Loucy (cell line): ENCODE measurements around the gene CPD.

Experiments used
- H2AFZ ChIP-seq: fragments of 200-600 bp; sonication (generic); 2 replicates; pipeline ENCODE4 v1.6.0; 2016; ENCODE audit warnings: antibody characterized with exemption, mild to moderate bottlenecking, low read length, moderate library complexity
- H3F3A ChIP-seq: fragments of 200-600 bp; 2 replicates; pipeline ENCODE4 v1.6.0; 2016; ENCODE audit warnings: antibody characterized with exemption, low read depth, mild to moderate bottlenecking
- H3K27me3 ChIP-seq: fragments of 200-600 bp; sonication (generic); 2 replicates; pipeline ENCODE4 v1.6.1; 2014; ENCODE audit warnings: low read length, mild to moderate bottlenecking; ENCODE audit not compliant: insufficient read depth, poor library complexity, severe bottlenecking
- H3K36me3 ChIP-seq: fragments of 200-600 bp; sonication (generic); 2 replicates; pipeline ENCODE4 v1.6.1; 2016; ENCODE audit warnings: low read length; ENCODE audit not compliant: insufficient read depth
- H3K4me1 ChIP-seq: fragments of 200-600 bp; sonication (generic); 2 replicates; pipeline ENCODE4 v1.5.1; 2014; ENCODE audit warnings: low read length, mild to moderate bottlenecking; ENCODE audit not compliant: insufficient read depth, poor library complexity, severe bottlenecking
- H3K4me2 ChIP-seq: fragments of 200-600 bp; sonication (generic); 2 replicates; pipeline ENCODE4 v1.6.0; 2014; ENCODE audit warnings: antibody characterized with exemption, low read length, low read depth, mild to moderate bottlenecking; ENCODE audit not compliant: poor library complexity, severe bottlenecking
- H3K4me3 ChIP-seq: fragments of 200-600 bp; sonication (generic); 2 replicates; pipeline ENCODE4 v1.5.1; 2014; ENCODE audit warnings: low read length, mild to moderate bottlenecking, mixed read lengths; ENCODE audit not compliant: poor library complexity, severe bottlenecking
- H3K79me2 ChIP-seq: fragments of 200-600 bp; sonication (generic); 2 replicates; pipeline ENCODE4 v1.6.1; 2014; ENCODE audit warnings: low read length; ENCODE audit not compliant: insufficient read depth
- H3K9ac ChIP-seq: fragments of 200-600 bp; sonication (generic); 2 replicates; pipeline ENCODE4 v1.6.0; 2014; ENCODE audit warnings: mild to moderate bottlenecking, low read depth, low read length, moderate library complexity; ENCODE audit not compliant: poor library complexity, severe bottlenecking
- H3K9me2 ChIP-seq: fragments of 200-600 bp; sonication (generic); replicated peaks from 2 replicates; pipeline ENCODE4 v1.6.1; 2016; ENCODE audit warnings: low read depth, low read length, mixed read lengths
- H3K9me3 ChIP-seq: fragments of 200-600 bp; sonication (generic); 2 replicates; pipeline ENCODE4 v1.6.1; 2014; ENCODE audit warnings: mild to moderate bottlenecking, antibody characterized with exemption, low read length, low read depth; ENCODE audit not compliant: insufficient read depth
- H4K20me1 ChIP-seq: fragments of 200-600 bp; sonication (generic); 2 replicates; pipeline ENCODE4 v1.6.0; 2014; ENCODE audit warnings: antibody characterized with exemption, low read length, mild to moderate bottlenecking; ENCODE audit not compliant: insufficient read depth, poor library complexity, severe bottlenecking
- EZH2phosphoT487 ChIP-seq: fragments of 200-600 bp; IDR thresholded peaks from 2 replicates; pipeline ENCODE4 v1.6.1; 2018; ENCODE audit warnings: antibody characterized with exemption, mild to moderate bottlenecking, moderate library complexity, borderline replicate concordance
- TF ChIP-seq, protein P1 (sequence below): fragments of 200-600 bp; sonication (generic); conservative IDR thresholded peaks from 2 replicates; pipeline ENCODE4 v1.5.1; 2014; ENCODE audit warnings: mild to moderate bottlenecking, antibody characterized with exemption, low read length

Gene CPD

DNA sequence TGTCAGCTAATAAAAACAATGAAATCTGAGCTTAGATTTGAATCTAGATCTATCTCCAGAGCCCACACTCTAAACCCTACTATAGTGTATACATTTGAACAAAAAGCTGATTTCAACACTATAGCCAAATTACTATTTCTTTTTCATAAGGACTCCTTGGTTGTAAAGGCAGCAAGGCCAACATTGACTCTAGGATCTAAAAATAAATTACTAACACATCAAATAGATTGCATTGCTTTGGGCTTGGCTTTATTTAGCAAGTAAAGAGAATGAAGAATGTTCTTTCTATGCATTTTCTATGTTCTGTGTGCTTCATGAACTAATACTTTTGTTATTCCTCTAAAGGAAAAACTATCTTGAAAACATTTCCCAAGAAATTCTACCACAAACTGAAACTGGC, 103.8 kb downstream of the CPD start:
- H3K79me2 ChIP-seq = peaks cover 30% of the 10 kb centered on the region
- H3K4me1 ChIP-seq = peaks cover 7% of the 10 kb centered on the region
- H3K4me3 ChIP-seq = no peak overlapping the region
- TF ChIP-seq EZH2phosphoT487 = no peak
- TF ChIP-seq, protein P1, sequence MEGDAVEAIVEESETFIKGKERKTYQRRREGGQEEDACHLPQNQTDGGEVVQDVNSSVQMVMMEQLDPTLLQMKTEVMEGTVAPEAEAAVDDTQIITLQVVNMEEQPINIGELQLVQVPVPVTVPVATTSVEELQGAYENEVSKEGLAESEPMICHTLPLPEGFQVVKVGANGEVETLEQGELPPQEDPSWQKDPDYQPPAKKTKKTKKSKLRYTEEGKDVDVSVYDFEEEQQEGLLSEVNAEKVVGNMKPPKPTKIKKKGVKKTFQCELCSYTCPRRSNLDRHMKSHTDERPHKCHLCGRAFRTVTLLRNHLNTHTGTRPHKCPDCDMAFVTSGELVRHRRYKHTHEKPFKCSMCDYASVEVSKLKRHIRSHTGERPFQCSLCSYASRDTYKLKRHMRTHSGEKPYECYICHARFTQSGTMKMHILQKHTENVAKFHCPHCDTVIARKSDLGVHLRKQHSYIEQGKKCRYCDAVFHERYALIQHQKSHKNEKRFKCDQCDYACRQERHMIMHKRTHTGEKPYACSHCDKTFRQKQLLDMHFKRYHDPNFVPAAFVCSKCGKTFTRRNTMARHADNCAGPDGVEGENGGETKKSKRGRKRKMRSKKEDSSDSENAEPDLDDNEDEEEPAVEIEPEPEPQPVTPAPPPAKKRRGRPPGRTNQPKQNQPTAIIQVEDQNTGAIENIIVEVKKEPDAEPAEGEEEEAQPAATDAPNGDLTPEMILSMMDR = no peak
- H3F3A ChIP-seq = no peaks in the 10 kb centered on the region
- H2AFZ ChIP-seq = no peak overlapping the region
- peaks cover 4% of the 10 kb centered on the region for H4K20me1 ChIP-seq
- H3K9me3 ChIP-seq = no peaks in the 10 kb centered on the region
- H3K9me2 ChIP-seq = no peaks in the 10 kb centered on the region
- no peaks in the 10 kb centered on the region for H3K27me3 ChIP-seq
- peaks cover 54% of the 10 kb centered on the region; the same call in 1 of the 2 replicates for H3K36me3 ChIP-seq
- H3K4me2 ChIP-seq = no peak overlapping the region
- no peak overlapping the region for H3K9ac ChIP-seq

DNA sequence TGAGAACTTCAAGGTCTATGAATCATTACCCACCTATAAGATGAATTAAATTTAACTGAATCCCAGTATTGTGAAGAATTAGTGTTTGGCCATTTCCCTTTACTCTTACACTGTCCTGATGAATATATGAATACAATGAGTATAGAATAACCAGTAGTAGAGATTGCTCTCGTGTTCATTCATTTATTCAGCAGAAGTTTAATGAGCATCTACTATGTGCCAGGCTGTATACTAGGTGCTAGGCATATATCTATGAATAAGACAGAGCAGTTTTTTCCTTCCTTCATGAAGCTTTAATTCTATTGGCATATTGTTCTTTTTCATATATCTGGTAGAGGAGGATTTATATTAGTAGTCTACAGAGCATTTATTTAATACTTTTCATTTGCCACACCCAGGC, 104.4 kb downstream of the CPD start:
- no peaks in the 10 kb centered on the region for H3K27me3 ChIP-seq
- no peaks in the 10 kb centered on the region for H3K9me3 ChIP-seq
- H3K4me3 ChIP-seq = no peak overlapping the region
- H3K79me2 ChIP-seq = peaks cover 23% of the 10 kb centered on the region
- H3F3A ChIP-seq = no peaks in the 10 kb centered on the region
- no peak overlapping the region for H3K9ac ChIP-seq
- TF ChIP-seq, protein P1 = no peak
- no peak for TF ChIP-seq EZH2phosphoT487
- H3K36me3 ChIP-seq = peaks cover 58% of the 10 kb centered on the region; the same call in 1 of the 2 replicates
- no peak overlapping the region for H2AFZ ChIP-seq
- H4K20me1 ChIP-seq = peaks cover under 1% of the 10 kb centered on the region
- no peak overlapping the region for H3K4me2 ChIP-seq
- H3K4me1 ChIP-seq = peaks cover under 1% of the 10 kb centered on the region
- H3K9me2 ChIP-seq = no peaks in the 10 kb centered on the region

DNA sequence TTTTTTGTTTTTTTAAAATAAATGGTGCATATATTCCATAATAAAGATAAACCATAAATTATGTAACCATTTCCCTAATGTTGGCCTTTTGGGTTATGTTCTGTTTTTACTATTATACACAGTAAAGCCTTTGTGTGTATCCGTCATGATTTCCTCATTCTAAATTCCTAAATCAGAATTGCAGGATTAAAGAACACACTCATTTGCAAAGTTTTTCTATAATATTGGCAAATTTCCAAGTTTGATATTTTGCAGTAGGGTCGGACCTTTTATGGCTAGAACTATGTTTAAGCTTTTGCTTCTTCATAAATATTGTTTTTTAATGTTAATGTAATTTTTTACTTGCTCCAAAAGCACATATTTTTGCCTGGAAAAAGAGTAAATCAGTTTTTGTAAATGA, 115.1 kb downstream of the CPD start:
- H3K4me3 ChIP-seq = no peak overlapping the region
- no peaks in the 10 kb centered on the region for H3K27me3 ChIP-seq
- no peaks in the 10 kb centered on the region for H3K9me3 ChIP-seq
- H3K36me3 ChIP-seq = peaks cover 84% of the 10 kb centered on the region; the same call in 1 of the 2 replicates
- no peak overlapping the region for H3K4me2 ChIP-seq
- H3K4me1 ChIP-seq = no peaks in the 10 kb centered on the region
- H3K79me2 ChIP-seq = no peaks in the 10 kb centered on the region
- H3F3A ChIP-seq = no peaks in the 10 kb centered on the region
- H2AFZ ChIP-seq = no peak overlapping the region
- TF ChIP-seq, protein P1 = no peak
- TF ChIP-seq EZH2phosphoT487 = no peak
- H3K9me2 ChIP-seq = no peaks in the 10 kb centered on the region
- no peaks in the 10 kb centered on the region for H4K20me1 ChIP-seq
- H3K9ac ChIP-seq = no peak overlapping the region
